NCI-H2171 (cell line): ENCODE results near the gene FAM222A.

ENCODE experiments used
- DNase-seq: peaks from one replicate; lab custom pipeline; 2025; lab: John Stamatoyannopoulos, UW

Gene FAM222A

GRCh38 chr12:109771746-109772621 is 58.4 kb downstream of the FAM222A start:
- DNase-seq = no peak

GRCh38 chr12:109772622-109773321 is 59.1 kb downstream of the FAM222A start:
- no peak for DNase-seq

- DNase-seq = no peak
Measured at GRCh38 chr12:109773384-109774011, 59.9 kb downstream of the FAM222A start.

GRCh38 chr12:109775172-109775881 is 61.7 kb downstream of the FAM222A start:
- DNase-seq = peak; percentile 62

- no peak for DNase-seq
Measured at GRCh38 chr12:109776624-109777023, 63.0 kb downstream of the FAM222A start.

- DNase-seq = peak; percentile 52
Measured at GRCh38 chr12:109777544-109777943, 63.9 kb downstream of the FAM222A start.

GRCh38 chr12:109778684-109779083 is 65.1 kb downstream of the FAM222A start:
- DNase-seq = no peak

- DNase-seq = no peak
Measured at GRCh38 chr12:109779382-109779781, 65.8 kb downstream of the FAM222A start.

- no peak for DNase-seq
Measured at GRCh38 chr12:109781668-109782325, 68.2 kb downstream of the FAM222A start.

GRCh38 chr12:109782326-109782703 is 68.7 kb downstream of the FAM222A start:
- no peak for DNase-seq

- no peak for DNase-seq
Measured at GRCh38 chr12:109783135-109783964, 69.7 kb downstream of the FAM222A start.

GRCh38 chr12:109783965-109784244 is 70.3 kb downstream of the FAM222A start:
- no peak for DNase-seq

GRCh38 chr12:109785854-109786253 is 72.2 kb downstream of the FAM222A start:
- DNase-seq = no peak

- no peak for DNase-seq
Measured at GRCh38 chr12:109786799-109787198, 73.2 kb downstream of the FAM222A start.

GRCh38 chr12:109789526-109790048 is 76.0 kb downstream of the FAM222A start:
- DNase-seq = no peak

- no peak for DNase-seq
Measured at GRCh38 chr12:109792992-109793391, 79.4 kb downstream of the FAM222A start.

GRCh38 chr12:109793411-109793810 is 79.8 kb downstream of the FAM222A start:
- no peak for DNase-seq

GRCh38 chr12:109793826-109794501 is 80.3 kb downstream of the FAM222A start:
- no peak for DNase-seq

GRCh38 chr12:109795023-109795422 is 81.4 kb downstream of the FAM222A start:
- no peak for DNase-seq

- no peak for DNase-seq
Measured at GRCh38 chr12:109796057-109796456, 82.4 kb downstream of the FAM222A start.
